ENCODE data around the gene SLC10A4. TPM values are rescaled to one million over a fixed set of nuclear protein-coding genes. Genes with fewer than 3 reads are reported as not detected.

SLC10A4 gene
- polyA plus RNA-seq, 2 of the 4 experiments (the other 2 are of a cell fraction) = 5.6 to 7.6 TPM

- ChIA-PET CTCF (interaction anchor here (1.1 kb wide), 1 partner anchor 432 kb away, joined by 3 read pairs; no protein-coding TSS in a partner anchor), POLR2A (no interaction called here)
- TF ChIP-seq E2F6 (IDR thresholded peaks at IDR 0.05; ENCODE audit: borderline replicate concordance, low read depth) (no peak), USF2 (IDR thresholded peaks at IDR 0.05) (no peak), KDM1A (IDR thresholded peaks at IDR 0.05; ENCODE audit: low read depth) (no peak), JUN (IDR thresholded peaks at IDR 0.05) (no peak), HEYL (CRISPR knock-in tag; IDR thresholded peaks at IDR 0.05) (no peak), MYC (IDR thresholded peaks at IDR 0.05; ENCODE audit: borderline replicate concordance, low read length) (no peak), RFX5 (IDR thresholded peaks at IDR 0.05) (no peak), ZFP36 (IDR thresholded peaks at IDR 0.05; ENCODE audit: borderline replicate concordance, partially characterized antibody) (no peak), MAZ (IDR thresholded peaks at IDR 0.05; ENCODE audit: borderline replicate concordance, low read depth, low read length) (no peak), KDM5A (IDR thresholded peaks at IDR 0.05) (no peak), TFCP2L1 (CRISPR knock-in tag; IDR thresholded peaks at IDR 0.05) (no peak), MAFK (IDR thresholded peaks at IDR 0.05; ENCODE audit: partially characterized antibody) (no peak), FOSB (CRISPR knock-in tag; IDR thresholded peaks at IDR 0.05) (no peak), CBX2 (IDR thresholded peaks at IDR 0.05; ENCODE audit: borderline replicate concordance, low read depth) (no peak)
- ATAC-seq (no peak), FAIRE-seq (no peak), DNase-seq (ENCODE audit: low read depth in 1 of 2, low spot score in 1 of 2) (no peak)
- no peaks in the 10 kb centered on the region for H3K4me1 ChIP-seq
- H3K27ac ChIP-seq = no peak overlapping the region
- no peak overlapping the region for H3K4me3 ChIP-seq
- H3K9me3 ChIP-seq = no peaks in the 10 kb centered on the region
- no peak overlapping the region for H3K4me2 ChIP-seq
Observed at GRCh38 chr4:48538358-48538757, 55.2 kb downstream of the SLC10A4 start.

Other genes with a start within 250 kb of the SLC10A4 start
- gene TEC, start 213.5 kb upstream of the SLC10A4 start, polyA plus RNA-seq (2011; rRNA removed) = 1.2 and 1.3 TPM in 2 replicates
- 1.4 to 1.9 TPM (median 1.6 TPM) in 3 replicates for gene TEC, start 213.5 kb upstream of the SLC10A4 start, polyA plus RNA-seq (2017; fragmentation: RNase III; extraction: RNeasy Plus Mini Kit Qiagen cat#74134 plus additional on column Dnase treatment)
- gene SLAIN2, start 141.8 kb upstream of the SLC10A4 start, polyA plus RNA-seq (2011; rRNA removed) = 14.4 and 25.4 TPM in 2 replicates
- 13.7 to 14.8 TPM (median 14.6 TPM) in 3 replicates for gene SLAIN2, start 141.8 kb upstream of the SLC10A4 start, polyA plus RNA-seq (2017; fragmentation: RNase III; extraction: RNeasy Plus Mini Kit Qiagen cat#74134 plus additional on column Dnase treatment)
- gene ZAR1, start 6.9 kb downstream of the SLC10A4 start, polyA plus RNA-seq (2011; rRNA removed) = 0.05 TPM in 1 of 2 replicates, not detected in the other
- 0.08 TPM in 1 of 3 replicates, not detected in the others for gene ZAR1, start 6.9 kb downstream of the SLC10A4 start, polyA plus RNA-seq (2017; fragmentation: RNase III; extraction: RNeasy Plus Mini Kit Qiagen cat#74134 plus additional on column Dnase treatment)